ENCODE measurements around the gene LYPLAL1.
"Not testable (repeated sequence)": the region's sequence is repeated elsewhere in the genome, so short reads cannot be mapped to it uniquely, and the experiment has no call there.

LYPLAL1 gene

DNA sequence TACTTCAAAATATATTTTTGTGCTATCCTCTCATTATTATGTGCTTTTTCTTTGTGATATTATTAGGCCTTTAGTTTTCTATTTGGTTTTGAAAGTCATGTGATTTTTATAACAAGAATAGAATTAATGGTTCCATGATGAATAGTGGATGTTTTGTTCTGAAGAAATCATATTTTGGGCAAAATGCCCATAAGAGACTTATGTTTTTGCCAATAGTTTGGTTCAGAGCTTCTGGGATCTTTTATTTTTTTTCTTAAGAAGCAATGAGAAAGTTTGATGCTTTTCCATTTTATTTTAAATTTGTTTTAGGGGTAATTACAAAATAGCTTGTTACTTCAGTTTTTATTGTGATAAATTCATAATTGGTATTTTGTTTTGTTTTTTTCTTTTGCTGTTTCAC lies 49.8 kb downstream of the LYPLAL1 start:
- H3K9ac ChIP-seq (ENCODE audit: low read length): no peak overlapping the region
- H3K36me3 ChIP-seq (ENCODE audit: control insufficient read depth, low read depth, low read length): no peaks in the 10 kb centered on the region
- H3K9me3 ChIP-seq (ENCODE audit: control insufficient read depth, low read depth, low read length): no peaks in the 10 kb centered on the region
- no peaks in the 10 kb centered on the region for H3K4me1 ChIP-seq (ENCODE audit: control insufficient read depth, low read depth, low read length)
- no peaks in the 10 kb centered on the region for H3K27me3 ChIP-seq (ENCODE audit: control insufficient read depth, insufficient read depth, low read length)
- no peak overlapping the region for H3K27ac ChIP-seq (ENCODE audit: low read length)
- H3K4me3 ChIP-seq (ENCODE audit: low read length): no peak overlapping the region

DNA sequence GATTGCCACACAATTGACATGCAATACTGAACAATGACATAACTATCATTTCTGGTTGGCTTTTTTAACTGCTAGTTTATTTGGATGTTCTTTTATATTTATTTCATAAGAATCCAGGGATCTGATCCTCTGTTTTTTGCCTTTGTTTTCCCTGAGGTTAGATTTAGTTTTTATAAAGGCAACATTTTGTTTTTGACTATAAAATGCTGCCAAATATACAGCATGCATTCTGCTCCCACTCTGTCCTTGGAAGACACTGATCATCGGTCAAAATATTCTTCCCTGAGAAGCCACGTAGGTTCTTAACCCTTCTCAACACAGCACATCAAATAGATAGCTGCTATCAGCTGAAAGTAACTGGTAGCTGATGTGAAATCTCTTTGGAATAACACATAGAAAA lies 52.5 kb downstream of the LYPLAL1 start:
- Histone ChIP-seq H3K4me1 (ENCODE audit: control insufficient read depth, low read depth, low read length) (no peaks in the 10 kb centered on the region), H3K27me3 (ENCODE audit: control insufficient read depth, insufficient read depth, low read length) (no peaks in the 10 kb centered on the region), H3K27ac (ENCODE audit: low read length) (no peak overlapping the region), H3K4me3 (ENCODE audit: low read length) (no peak overlapping the region), H3K9ac (ENCODE audit: low read length) (no peak overlapping the region), H3K36me3 (ENCODE audit: control insufficient read depth, low read depth, low read length) (no peaks in the 10 kb centered on the region), H3K9me3 (ENCODE audit: control insufficient read depth, low read depth, low read length) (no peaks in the 10 kb centered on the region)

DNA sequence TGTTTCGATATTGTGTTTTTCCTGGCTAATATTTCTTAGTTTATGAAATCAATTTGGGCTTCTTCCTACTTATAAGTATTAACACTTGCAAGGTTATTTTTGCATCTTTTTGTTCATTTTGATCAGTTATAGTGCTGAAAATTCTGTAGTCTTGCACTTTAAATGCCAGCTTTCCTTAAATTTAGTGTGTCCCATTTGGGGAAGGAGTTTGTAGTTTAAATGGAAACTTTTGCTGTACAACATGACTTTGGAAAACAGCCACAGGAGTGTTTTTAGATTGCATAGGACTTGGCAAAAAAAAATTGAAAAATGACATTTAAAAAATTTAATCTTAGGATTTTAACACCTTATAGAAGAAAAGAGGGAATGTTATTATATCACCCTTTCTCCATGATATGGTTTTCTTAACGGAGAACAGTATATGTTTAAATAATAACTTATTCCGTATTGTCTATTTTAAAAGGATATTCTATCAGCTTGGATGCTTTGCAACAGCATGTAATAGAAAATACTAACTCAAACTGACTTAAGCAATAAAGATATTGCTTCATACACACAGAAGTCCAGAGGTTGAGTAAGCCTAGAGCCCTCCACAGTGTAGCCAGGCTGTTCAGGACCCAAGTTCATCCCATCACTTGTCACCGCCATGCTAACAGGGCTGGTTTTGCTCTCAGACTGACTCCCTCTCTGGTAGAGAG lies 53.8 kb downstream of the LYPLAL1 start:
- H3K4me3 ChIP-seq (ENCODE audit: low read length): no peak overlapping the region
- no peaks in the 10 kb centered on the region for H3K36me3 ChIP-seq (ENCODE audit: control insufficient read depth, low read depth, low read length)
- H3K9ac ChIP-seq (ENCODE audit: low read length): no peak overlapping the region
- no peaks in the 10 kb centered on the region for H3K27me3 ChIP-seq (ENCODE audit: control insufficient read depth, insufficient read depth, low read length)
- no peaks in the 10 kb centered on the region for H3K4me1 ChIP-seq (ENCODE audit: control insufficient read depth, low read depth, low read length)
- H3K27ac ChIP-seq (ENCODE audit: low read length): no peak overlapping the region
- no peaks in the 10 kb centered on the region for H3K9me3 ChIP-seq (ENCODE audit: control insufficient read depth, low read depth, low read length)

DNA sequence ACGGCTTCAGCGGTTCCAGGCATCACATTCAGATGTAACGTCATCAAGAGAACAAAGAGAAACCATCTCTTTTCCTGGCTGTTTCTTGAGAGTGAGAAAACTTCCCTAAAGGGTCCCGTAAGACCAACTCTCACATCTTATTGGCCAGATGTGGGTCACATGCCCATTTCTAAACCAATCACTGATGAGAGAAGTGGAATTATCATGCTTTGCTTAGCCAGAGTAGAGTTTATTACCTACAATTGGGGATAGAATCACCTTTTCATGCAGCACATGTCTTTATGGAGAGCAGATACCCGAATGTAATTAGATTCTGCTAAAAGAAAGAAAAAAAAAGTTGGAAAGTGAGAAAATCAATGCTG lies 54.4 kb downstream of the LYPLAL1 start:
- no peaks in the 10 kb centered on the region for H3K27me3 ChIP-seq (ENCODE audit: control insufficient read depth, insufficient read depth, low read length)
- no peaks in the 10 kb centered on the region for H3K4me1 ChIP-seq (ENCODE audit: control insufficient read depth, low read depth, low read length)
- no peaks in the 10 kb centered on the region for H3K9me3 ChIP-seq (ENCODE audit: control insufficient read depth, low read depth, low read length)
- H3K4me3 ChIP-seq (ENCODE audit: low read length): no peak overlapping the region
- H3K9ac ChIP-seq (ENCODE audit: low read length): no peak overlapping the region
- no peaks in the 10 kb centered on the region for H3K36me3 ChIP-seq (ENCODE audit: control insufficient read depth, low read depth, low read length)
- H3K27ac ChIP-seq (ENCODE audit: low read length): no peak overlapping the region

DNA sequence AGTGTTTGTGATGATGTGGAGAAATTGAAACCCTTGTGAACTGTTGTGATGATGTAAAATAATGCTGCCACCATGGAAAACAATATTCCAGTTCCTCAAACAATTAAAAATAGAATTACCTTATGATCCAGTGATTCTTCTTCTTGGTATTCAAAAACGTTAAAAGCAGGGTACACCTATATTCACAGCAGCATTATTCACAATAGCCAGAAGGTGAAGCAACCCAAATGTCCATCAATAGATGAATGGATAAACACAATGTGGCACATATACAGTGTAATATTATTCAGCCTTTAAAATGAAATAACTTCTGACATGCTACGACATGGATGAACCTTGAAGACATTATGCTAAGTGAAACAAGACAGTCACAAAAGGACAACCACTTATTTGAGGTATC lies 59.2 kb downstream of the LYPLAL1 start:
- H3K27ac ChIP-seq (ENCODE audit: low read length): no peak overlapping the region
- H3K9me3 ChIP-seq (ENCODE audit: control insufficient read depth, low read depth, low read length): no peaks in the 10 kb centered on the region

DNA sequence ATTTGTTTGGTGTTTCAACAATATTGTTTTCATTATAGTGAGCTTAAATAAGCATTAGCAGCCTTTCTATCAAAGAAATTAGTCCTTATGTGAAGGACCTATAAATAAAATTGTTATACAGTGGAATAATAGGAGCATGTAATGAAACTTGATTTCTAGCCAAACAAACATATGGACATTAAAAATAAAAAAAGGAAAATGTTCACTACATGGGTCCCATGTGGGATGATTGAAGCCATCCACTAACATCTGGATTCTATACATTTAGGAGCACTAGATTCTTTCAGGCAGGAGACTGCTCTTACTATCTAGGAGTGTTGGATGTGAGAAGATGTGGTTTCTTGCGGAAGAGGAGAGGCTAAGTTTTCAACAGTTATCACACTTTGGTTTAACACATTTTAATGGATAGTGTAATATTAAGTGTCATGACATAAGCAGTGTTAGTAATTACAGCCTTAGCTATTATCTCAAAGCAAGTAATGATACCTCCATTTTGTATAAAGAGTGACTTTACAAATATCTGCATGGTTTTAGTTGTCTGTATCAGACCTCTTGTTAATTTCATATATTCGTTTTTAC lies 62.3 kb downstream of the LYPLAL1 start:
- Histone ChIP-seq H3K27me3 (ENCODE audit: control insufficient read depth, insufficient read depth, low read length) (no peaks in the 10 kb centered on the region), H3K9ac (ENCODE audit: low read length) (no peak overlapping the region), H3K27ac (ENCODE audit: low read length) (no peak overlapping the region), H3K4me1 (ENCODE audit: control insufficient read depth, low read depth, low read length) (no peaks in the 10 kb centered on the region), H3K36me3 (ENCODE audit: control insufficient read depth, low read depth, low read length) (no peaks in the 10 kb centered on the region), H3K4me3 (ENCODE audit: low read length) (no peak overlapping the region), H3K9me3 (ENCODE audit: control insufficient read depth, low read depth, low read length) (no peaks in the 10 kb centered on the region)

More for the DNA sequence above, 59.2 kb downstream of the LYPLAL1 start:
- Histone ChIP-seq H3K4me3 (ENCODE audit: low read length) (no peak overlapping the region), H3K36me3 (ENCODE audit: control insufficient read depth, low read depth, low read length) (no peaks in the 10 kb centered on the region), H3K27me3 (ENCODE audit: control insufficient read depth, insufficient read depth, low read length) (no peaks in the 10 kb centered on the region), H3K9ac (ENCODE audit: low read length) (no peak overlapping the region), H3K4me1 (ENCODE audit: control insufficient read depth, low read depth, low read length) (no peaks in the 10 kb centered on the region)

DNA sequence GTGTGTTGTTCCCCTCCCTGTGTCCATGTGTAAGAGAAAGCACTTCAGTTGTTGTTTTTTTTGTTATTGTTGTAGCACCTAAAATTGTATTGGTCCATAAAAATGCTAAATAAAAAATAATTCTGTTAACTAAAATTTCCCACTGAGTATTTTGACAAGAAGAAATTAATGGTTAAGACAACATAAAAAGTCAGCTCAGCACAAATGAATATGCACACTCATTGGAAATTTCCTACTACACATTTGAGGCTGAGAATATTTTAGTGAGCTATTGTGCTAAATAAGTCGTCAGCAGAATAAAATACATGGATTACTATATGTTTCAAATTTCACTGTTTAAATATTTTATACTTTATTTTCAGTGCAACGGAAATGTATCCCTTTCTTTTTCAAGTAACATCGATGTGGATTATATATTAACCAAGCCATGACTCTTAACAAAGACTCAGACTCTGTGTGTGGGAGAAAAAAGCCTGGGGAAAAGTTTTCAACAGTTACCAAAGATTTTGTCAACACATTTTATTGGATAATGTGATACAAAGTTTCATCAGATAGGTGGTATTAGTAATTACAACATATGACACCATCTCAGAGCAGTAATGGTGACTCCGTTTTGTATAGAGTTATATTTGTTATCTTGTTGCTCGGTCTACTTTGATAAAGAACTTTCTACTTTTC lies 63.4 kb downstream of the LYPLAL1 start:
- Histone ChIP-seq H3K36me3 (ENCODE audit: control insufficient read depth, low read depth, low read length) (no peaks in the 10 kb centered on the region), H3K9me3 (ENCODE audit: control insufficient read depth, low read depth, low read length) (no peaks in the 10 kb centered on the region), H3K4me3 (ENCODE audit: low read length) (no peak overlapping the region), H3K27me3 (ENCODE audit: control insufficient read depth, insufficient read depth, low read length) (no peaks in the 10 kb centered on the region), H3K9ac (ENCODE audit: low read length) (no peak overlapping the region), H3K27ac (ENCODE audit: low read length) (no peak overlapping the region), H3K4me1 (ENCODE audit: control insufficient read depth, low read depth, low read length) (no peaks in the 10 kb centered on the region)

DNA sequence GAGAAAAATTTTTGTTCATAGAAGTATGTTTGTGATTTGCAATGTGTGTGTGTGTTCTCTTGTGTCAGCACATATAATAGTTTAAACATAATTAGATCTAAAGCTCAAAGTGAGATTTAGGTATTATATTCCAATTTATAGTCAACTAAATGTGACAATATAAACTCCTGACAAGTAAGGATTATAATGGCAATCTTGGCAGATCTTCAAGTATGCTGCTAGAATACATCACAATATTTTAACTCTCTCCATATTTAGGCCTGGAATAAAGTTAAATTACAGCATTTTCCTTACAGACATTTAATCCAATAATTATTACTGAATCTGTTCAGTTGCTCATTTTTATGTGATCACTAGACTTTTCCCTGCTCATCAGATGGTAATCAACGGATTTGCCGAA lies 65.8 kb downstream of the LYPLAL1 start:
- no peaks in the 10 kb centered on the region for H3K27me3 ChIP-seq (ENCODE audit: control insufficient read depth, insufficient read depth, low read length)
- no peak overlapping the region for H3K9ac ChIP-seq (ENCODE audit: low read length)
- H3K9me3 ChIP-seq (ENCODE audit: control insufficient read depth, low read depth, low read length): no peaks in the 10 kb centered on the region
- H3K27ac ChIP-seq (ENCODE audit: low read length): no peak overlapping the region
- H3K4me1 ChIP-seq (ENCODE audit: control insufficient read depth, low read depth, low read length): no peaks in the 10 kb centered on the region
- H3K36me3 ChIP-seq (ENCODE audit: control insufficient read depth, low read depth, low read length): no peaks in the 10 kb centered on the region
- H3K4me3 ChIP-seq (ENCODE audit: low read length): no peak overlapping the region

DNA sequence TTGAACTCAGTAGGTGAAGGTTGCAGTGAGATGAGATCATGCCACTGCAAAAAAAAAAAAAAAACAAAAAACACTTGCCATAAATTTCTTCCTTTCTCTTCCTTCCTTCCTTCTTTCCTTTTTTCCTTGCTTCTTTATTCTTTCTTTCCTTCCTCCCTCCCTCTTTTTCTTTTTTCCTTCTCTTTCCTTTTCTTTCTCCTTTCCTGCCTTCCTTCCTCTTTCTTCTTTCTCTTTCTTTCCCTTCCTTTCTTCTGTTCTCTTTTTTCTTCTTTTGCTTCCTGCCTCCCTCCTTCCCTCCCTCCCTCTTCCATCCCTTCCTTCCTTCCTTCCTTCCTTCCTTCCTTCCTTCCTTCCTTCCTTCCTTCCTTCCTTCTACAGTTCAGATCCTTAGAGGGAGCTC lies 71.2 kb downstream of the LYPLAL1 start:
- H3K9ac ChIP-seq (ENCODE audit: low read length): no peak overlapping the region
- H3K27ac ChIP-seq (ENCODE audit: low read length): no peak overlapping the region
- H3K36me3 ChIP-seq (ENCODE audit: control insufficient read depth, low read depth, low read length): no peaks in the 10 kb centered on the region
- peaks cover 4% of the 10 kb centered on the region for H3K4me1 ChIP-seq (ENCODE audit: control insufficient read depth, low read depth, low read length)
- H3K27me3 ChIP-seq (ENCODE audit: control insufficient read depth, insufficient read depth, low read length): no peaks in the 10 kb centered on the region
- H3K9me3 ChIP-seq (ENCODE audit: control insufficient read depth, low read depth, low read length): no peaks in the 10 kb centered on the region
- H3K4me3 ChIP-seq (ENCODE audit: low read length): no peak overlapping the region

DNA sequence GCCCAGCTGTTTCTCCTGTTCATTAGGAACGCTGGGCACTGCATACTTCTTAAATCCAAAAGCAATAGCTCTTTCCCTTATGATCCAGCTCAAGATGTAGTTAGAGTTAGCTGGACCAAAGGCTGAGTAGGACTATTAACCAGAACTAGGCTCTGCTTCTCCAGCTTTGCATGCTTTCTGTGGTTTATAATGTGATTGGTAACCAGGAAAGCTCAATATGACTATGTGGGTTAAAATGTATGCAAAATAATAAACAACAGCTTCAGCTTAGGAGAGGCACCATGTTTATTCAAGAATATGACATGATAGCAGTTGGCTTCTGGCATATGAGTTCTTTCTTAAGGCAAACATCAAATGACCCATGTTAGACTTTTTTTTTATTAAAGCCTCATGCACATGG lies 73.8 kb downstream of the LYPLAL1 start:
- Histone ChIP-seq H3K27me3 (ENCODE audit: control insufficient read depth, insufficient read depth, low read length) (no peaks in the 10 kb centered on the region), H3K9me3 (ENCODE audit: control insufficient read depth, low read depth, low read length) (no peaks in the 10 kb centered on the region), H3K9ac (ENCODE audit: low read length) (no peak overlapping the region), H3K36me3 (ENCODE audit: control insufficient read depth, low read depth, low read length) (no peaks in the 10 kb centered on the region), H3K4me1 (ENCODE audit: control insufficient read depth, low read depth, low read length) (peaks cover 4% of the 10 kb centered on the region), H3K4me3 (ENCODE audit: low read length) (no peak overlapping the region), H3K27ac (ENCODE audit: low read length) (no peak overlapping the region)

DNA sequence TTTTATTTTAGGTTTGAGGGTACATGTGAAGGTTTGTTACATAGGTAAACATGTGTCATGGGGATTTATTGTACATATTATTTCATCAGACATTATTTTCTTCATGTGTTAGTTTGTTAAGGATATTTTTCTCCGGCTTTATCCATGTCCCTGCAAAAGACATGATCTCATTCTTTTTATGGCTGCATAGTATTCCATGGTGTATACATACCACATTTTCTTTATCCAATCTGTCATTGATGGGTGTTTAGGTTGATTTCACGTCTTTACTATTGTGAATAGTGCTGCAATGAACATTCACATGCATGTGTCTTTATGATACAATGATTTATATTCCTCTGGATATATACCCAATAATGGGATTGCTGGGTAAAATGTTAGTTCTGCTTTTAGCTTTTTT lies 76.8 kb downstream of the LYPLAL1 start:
- H3K27ac ChIP-seq (ENCODE audit: low read length); H3K36me3 ChIP-seq (ENCODE audit: control insufficient read depth, low read depth, low read length); H3K27me3 ChIP-seq (ENCODE audit: control insufficient read depth, insufficient read depth, low read length); H3K9ac ChIP-seq (ENCODE audit: low read length); H3K4me3 ChIP-seq (ENCODE audit: low read length); H3K9me3 ChIP-seq (ENCODE audit: control insufficient read depth, low read depth, low read length); H3K4me1 ChIP-seq (ENCODE audit: control insufficient read depth, low read depth, low read length): not testable (repeated sequence)

DNA sequence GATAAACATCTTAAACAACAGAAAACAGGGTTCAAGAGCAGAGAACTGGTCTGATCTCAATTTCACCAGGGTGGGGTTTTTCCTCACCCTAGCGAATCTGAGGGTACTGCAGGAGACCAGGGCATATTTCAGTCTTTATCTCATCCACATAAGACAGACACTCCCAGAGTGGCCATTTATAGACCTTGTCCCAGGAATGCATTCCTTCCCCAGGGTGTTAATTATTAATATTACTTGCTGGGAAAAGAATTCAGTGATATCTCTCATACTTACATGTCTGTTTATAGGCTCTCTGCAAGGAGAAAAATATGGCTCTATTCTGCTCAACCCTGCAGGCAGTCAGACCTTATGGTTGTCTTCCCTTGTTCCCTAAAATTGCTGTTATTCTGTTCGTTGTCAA lies 84.1 kb downstream of the LYPLAL1 start:
- H3K27ac ChIP-seq (ENCODE audit: low read length): no peak overlapping the region
- H3K4me1 ChIP-seq (ENCODE audit: control insufficient read depth, low read depth, low read length): no peaks in the 10 kb centered on the region
- no peak overlapping the region for H3K4me3 ChIP-seq (ENCODE audit: low read length)
- H3K9me3 ChIP-seq (ENCODE audit: control insufficient read depth, low read depth, low read length): no peaks in the 10 kb centered on the region
- no peaks in the 10 kb centered on the region for H3K27me3 ChIP-seq (ENCODE audit: control insufficient read depth, insufficient read depth, low read length)
- H3K9ac ChIP-seq (ENCODE audit: low read length): no peak overlapping the region
- H3K36me3 ChIP-seq (ENCODE audit: control insufficient read depth, low read depth, low read length): no peaks in the 10 kb centered on the region

Measured in iPS-18a (cell line).